Embryonic facial prominence (tissue), 1 donor: Measurements from ENCODE around the gene ABCC3.

Experiments
- DNase-seq: peaks from one replicate; pipeline ENCODE4 v3.0.0-alpha.2; 2016; ENCODE audit errors: extremely low spot score

ABCC3 gene

DNA sequence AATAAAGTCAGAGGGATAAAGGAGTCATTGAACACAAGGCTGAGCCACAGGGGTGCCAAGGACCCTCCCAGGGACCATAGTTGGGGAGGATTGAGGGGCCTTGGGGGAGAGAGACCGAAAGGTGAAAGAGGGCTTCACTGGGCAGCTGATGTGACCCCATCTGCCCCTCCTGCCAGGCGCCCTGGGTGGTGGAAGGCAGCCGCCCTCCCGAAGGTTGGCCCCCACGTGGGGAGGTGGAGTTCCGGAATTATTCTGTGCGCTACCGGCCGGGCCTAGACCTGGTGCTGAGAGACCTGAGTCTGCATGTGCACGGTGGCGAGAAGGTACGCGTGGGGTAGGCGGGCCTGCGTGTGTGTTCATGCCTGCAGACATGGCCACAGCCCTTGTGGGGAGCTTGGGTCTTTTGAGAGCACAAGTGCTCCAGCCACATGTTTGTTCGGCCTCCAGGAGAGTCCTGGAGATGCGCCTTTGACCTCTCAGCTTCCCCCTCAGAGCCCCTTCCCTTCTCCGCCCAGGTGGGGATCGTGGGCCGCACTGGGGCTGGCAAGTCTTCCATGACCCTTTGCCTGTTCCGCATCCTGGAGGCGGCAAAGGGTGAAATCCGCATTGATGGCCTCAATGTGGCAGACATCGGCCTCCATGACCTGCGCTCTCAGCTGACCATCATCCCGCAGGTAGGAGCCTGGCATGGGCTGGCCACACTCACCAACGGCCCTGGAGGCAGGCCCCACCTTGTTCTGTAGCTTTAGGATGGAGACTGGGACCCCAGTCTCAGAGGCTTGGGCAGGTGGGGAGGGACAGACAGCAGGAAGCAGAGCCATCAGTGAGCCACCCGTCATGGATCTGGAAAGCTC, 49.0 kb downstream of the ABCC3 start:
- DNase-seq, result no peak

DNA sequence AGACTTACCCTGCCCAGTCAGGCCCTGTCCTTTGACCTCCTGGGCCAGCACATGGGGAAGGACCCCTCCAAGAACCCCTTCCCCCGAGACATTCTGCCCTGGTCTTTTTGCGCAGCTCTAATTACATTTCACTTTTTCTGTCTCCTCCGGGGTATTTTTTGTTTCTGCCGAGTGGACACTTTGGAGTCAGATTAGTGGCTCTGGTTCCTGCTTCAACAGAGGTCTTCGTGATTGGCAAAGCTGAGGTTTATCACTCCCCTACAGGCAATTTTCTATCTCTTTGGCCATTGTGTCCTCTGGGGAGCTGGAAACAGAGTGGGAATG, 49.6 kb downstream of the ABCC3 start:
- DNase-seq, result no peak

DNA sequence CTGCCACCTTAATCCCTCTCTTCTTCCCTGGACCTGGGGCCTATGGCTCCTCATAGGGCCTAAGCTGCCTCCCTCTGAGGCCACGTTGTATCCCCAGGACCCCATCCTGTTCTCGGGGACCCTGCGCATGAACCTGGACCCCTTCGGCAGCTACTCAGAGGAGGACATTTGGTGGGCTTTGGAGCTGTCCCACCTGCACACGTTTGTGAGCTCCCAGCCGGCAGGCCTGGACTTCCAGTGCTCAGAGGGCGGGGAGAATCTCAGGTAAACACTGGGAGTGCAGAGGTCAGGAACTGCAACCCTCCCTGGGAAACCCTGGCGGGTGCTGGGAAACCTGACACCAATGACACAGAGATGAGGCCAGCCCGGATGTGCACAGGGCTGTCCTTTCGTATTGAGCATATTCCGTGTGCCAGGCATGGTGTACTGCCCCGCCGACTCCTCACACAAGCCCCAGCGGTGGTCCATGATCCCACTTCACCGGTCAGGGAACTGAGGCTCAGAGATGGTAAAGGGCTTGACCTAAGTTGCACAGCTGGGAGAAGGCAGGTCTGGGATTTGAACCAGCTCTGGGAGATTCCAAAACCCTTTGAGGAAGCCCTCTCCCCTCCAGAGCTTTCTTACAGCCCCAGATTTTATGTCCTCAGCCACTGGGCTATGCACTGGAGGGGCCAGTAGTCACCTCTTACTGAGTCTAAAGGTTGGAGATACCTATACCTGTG, 50.1 kb downstream of the ABCC3 start:
- no peak for DNase-seq

DNA sequence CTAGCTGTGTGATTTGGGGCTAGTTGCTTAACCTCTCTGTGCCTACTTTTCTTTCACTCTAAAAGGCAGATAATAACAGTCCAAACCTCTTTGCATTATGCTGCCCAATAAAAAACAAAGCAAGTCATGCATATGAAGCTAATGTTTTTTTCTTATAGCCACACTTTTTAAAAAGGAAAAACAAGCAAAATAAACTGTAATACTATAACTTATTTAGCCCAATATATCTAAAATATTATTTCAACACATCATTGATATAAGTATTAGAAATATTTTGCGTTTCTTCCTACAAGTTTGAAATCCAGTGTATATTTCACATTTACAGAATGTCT, 50.6 kb downstream of the ABCC3 start:
- DNase-seq, result no peak

DNA sequence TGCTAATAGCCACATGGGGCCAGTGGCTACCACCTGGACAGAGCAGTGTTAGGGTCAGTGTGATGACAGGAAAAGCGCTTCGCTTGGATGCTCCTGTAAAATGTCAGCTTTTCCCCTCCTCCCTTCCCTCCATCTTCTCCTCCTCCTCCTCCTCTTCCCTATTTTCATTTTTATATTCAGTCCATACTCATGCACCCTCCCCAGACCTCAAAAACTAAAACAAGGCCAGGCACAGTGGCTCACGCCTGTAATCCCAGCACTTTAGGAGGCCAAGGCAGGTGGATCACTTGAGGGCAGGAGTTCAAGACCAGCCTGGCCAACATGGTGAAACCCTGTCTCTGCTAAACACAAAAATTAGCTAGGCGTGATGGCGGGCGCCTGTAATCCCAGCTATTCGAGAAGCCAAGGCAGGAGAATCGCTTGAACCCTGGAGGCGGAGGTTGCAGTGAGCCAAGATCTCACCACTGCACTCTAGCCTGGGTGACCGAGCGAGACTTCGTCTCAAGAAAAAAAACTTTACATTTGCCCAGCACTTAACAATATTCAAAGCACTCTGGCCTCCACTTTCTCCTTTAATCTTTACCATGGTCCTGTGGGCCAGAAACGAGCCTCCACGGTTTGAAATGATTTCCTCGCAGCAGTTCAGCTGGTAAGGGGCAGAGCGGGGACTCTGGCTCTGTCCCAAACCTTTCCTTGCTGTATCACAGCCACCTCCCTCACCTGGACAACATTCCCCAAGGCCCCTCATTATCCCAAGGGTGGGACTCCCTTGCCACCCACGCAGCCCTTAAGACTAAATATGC, 51.2 kb downstream of the ABCC3 start:
- no peak for DNase-seq

DNA sequence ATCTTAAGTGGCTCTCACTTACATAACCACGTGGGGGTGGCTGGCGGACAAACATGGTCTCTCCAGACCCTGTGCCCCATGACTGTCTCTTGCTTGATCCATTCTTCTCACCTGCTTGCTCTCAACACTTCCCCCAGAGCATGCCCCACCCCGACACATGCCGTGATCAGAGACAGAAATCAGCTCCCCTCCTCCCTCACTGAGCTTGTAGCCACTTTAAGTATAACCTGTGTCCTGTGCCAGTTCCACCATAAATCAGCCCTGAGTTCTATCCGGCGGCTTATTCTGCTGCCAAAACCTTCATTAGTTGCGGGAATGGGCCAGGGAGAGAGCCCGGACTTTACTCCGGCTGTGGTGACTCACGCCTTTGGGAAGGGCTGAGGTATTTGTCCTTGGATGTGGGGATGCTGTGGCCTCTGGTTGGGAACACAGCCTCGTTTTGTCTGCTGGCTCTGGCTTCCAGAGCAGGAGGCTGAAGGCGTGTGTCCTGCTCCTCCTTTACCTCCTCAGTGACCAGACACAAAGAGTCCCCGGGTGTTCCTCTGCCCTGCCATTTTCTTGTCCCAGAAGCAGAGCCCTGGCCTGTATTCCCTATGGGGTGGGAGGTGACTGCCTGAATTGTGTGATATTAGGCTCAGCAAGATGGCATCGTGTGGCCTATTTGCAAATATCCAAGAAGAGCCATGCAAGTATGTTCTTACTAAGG, 52.0 kb downstream of the ABCC3 start:
- no peak for DNase-seq

DNA sequence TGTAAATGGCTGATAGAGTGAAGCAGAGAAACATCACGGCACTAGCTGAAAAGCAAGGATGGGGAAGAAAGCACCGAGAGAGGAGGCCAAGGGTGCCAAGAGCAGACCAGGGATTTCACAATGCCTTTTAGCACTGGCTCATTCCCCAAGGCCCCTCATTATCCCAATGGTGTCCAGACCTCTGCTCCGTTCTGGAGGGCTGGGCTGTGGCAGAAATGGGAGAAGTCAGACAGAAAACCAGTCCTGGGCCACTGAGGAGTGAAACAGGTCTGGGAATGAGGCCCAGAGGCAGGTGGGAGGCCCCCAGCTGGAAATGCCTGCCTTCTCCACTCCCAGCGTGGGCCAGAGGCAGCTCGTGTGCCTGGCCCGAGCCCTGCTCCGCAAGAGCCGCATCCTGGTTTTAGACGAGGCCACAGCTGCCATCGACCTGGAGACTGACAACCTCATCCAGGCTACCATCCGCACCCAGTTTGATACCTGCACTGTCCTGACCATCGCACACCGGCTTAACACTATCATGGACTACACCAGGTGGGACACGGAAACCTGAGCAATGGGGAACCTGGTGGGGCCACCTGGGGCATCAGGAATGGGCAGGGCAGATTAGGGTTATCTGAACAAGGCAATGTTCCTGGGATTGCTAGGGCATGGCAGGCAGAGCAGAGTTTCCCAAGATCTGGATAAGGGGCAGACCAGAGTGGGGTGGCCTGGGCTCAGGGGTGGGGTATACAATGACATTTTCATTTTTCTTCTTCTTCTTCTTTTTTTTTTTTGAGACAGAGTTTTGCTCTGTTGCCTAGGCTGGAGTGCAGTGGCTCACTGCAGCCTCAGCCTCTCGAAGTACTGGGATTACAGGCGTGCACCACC, 52.8 kb downstream of the ABCC3 start:
- DNase-seq, result no peak

DNA sequence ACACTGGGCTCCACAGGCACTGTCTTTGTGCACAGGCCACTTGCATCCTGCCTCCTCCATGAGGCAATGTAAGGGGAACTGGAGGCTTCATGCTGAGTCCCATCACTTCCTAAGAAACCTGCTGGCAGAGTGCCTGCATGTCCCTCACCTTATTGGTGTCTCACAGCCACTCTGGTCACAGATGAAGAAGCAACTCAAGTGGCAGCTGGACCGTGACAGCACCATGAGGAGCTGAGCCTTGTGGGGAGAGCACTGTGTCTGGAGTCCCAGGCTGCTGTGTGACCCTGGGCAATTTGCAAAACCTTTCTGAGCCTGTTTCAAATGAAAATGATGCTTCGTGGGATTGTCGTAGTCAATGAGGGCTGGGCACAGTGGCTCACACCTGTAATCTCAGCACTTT, 53.6 kb downstream of the ABCC3 start:
- DNase-seq, result no peak

DNA sequence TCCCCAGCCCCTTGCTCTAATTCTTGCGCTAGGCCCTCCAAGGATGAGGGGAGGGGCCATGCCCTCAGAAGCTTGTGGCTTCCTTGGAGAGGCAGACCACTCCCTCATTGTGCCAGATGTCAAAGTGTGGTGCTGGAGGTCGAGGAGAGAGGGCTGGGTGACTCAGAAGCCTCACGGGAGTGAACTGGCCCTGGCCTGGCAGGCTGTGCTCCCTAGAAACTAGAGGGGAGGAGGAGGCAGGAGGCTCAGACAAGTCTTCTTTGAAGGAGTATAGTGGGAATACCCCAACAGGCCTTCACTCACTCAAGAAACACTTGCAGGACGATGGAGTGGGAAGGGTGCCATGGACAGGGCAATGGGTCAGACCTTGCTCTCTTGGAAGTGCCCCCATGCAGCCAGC, 54.6 kb downstream of the ABCC3 start:
- DNase-seq, result no peak

DNA sequence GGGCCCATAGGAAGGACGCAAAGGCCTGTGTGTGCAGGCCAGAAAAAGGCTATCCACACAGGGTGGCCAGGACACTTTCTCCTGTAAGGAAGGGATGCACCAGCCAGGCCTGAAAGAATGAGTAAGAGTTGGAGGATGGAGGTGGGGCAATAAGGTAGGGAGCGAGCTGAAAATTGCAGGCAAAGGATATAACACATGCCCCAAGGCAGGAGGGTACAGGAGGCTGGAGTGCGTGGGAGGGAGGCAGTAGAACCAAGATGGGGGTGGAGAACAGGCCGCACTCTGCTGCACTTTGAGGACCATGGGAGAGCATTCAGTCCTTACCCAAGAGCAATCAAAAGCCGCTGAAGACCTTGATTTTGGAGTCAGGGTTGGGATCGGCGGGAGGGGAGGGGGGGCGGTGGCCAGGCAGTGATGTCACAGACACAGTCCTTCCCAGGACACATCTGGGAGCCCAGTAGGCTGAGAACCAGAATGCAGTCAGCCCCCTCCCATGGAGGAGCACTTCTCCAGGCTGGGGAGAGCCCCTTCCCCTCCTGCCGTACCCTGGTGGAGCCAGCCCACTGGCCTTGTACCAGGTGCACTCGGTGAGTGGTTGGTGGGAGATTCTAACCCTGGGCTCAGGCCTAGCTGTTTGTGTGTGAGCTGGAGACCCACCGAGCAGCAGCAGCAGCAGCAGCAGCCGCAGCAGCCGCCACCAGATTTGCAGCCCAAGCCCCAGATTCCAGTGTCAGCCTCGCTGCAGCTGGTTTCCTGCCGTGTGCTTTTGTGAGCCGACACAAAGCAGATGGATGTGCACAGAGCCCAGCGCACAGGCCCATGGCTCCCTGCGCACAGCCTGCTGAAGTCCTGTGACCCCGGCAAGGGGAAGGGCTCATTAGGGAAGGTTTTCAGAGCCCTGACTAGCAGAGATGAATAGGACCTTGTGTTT, 55.5 kb downstream of the ABCC3 start:
- DNase-seq, result no peak

DNA sequence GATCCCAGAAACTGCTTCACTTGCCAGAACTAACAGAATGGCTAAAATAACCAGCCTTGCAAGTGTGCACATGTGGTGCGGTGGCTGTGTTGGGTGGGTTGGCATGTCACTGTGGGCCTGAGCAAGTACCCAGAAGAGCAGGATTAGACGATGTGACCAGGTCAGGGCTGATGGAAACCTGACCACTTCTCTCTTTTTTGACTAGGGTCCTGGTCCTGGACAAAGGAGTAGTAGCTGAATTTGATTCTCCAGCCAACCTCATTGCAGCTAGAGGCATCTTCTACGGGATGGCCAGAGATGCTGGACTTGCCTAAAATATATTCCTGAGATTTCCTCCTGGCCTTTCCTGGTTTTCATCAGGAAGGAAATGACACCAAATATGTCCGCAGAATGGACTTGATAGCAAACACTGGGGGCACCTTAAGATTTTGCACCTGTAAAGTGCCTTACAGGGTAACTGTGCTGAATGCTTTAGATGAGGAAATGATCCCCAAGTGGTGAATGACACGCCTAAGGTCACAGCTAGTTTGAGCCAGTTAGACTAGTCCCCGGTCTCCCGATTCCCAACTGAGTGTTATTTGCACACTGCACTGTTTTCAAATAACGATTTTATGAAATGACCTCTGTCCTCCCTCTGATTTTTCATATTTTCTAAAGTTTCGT, 56.3 kb downstream of the ABCC3 start:
- DNase-seq, result no peak

DNA sequence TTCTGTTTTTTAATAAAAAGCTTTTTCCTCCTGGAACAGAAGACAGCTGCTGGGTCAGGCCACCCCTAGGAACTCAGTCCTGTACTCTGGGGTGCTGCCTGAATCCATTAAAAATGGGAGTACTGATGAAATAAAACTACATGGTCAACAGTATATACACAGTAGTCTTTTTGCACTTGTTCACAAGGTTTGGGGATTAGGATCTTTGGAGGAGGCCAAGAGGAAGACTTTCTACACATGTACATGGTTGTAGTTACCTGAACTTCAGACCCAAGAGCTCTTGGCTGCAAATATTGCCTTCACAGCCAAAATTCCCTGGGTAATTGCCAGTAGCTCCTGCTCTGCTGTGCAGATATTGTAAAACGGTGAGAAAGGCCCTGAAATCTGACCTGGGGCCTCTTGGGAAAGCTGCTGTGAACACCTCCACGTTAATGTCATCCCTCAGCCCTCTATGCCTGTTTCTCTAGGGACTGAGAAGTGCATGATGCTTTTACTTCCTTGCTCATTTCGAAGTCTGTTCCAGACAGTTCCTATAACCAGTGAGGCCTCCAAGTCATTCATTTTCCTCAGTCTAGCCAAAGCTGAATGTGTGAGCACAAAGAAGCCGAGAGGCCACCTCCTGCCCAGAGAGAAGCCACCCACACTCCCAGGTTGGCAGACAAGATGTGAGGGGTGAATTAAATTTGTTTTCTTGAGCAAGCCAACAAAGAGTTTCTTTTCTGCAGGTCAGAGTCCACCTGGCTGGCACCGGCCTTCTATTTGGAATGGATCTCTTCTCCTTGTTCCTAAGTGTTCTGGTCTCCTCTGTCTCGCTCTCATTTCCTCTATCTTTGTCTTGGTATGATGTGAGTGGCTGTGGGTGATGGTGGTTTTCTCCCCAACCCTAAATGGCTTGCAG, 57.1 kb downstream of the ABCC3 start:
- DNase-seq, result no peak

DNA sequence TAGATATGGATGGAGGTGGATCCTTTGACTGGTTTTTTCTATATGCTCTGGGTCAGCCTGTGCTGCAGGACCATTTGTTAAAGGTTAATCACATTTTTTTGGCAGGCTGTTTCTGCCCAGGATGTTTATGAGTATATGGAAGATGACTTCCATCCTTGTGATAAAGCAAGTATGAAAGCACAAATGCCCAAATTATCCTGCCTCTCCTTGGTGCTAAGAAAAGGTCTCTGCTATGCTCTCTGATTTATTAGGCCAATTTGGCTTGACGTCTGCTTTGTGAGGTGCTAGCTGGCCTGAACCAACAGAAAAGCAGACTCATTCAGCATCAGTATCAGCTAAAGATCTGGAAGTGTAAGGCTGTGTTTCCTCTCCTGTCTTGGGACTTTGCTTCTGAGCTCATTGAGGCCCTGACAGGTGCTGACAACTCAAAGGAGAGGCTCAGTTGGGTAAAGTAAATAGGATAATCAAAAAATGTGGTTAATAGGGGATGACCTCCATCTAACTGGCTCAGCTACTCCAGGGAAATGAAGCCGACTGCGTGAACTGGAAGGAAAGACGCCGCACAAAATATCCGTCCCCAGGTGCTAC, 57.9 kb downstream of the ABCC3 start:
- DNase-seq, result no peak

DNA sequence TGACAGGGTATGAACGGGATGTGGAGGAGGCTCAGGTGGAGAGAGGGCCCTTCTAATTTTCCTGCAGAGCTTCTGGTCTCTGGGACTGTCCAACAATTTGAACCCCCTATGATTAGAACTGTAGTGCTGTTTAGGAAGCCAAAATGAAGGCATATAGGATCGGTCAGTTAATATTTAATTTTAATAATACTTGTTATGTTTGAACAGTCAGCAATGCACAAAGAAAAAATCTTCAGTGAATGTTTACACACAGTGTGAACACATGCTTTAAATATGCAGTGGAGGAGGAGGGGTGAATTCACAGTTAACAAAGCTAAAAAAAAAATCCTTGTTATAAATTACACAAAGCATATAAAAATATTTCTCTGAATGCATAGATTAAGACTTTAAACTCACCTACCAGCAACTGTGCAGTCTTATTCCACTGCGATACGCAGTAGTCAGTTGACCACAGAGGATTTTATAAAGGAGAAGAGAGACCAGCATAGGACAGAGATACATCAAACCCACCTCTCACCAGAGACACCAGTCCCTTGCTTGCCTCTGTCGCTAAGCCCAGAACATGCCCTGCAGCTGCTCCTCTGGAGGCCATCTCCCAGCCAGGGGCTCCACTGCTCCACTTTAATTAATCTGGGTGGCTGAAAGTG, 58.5 kb downstream of the ABCC3 start:
- no peak for DNase-seq

DNA sequence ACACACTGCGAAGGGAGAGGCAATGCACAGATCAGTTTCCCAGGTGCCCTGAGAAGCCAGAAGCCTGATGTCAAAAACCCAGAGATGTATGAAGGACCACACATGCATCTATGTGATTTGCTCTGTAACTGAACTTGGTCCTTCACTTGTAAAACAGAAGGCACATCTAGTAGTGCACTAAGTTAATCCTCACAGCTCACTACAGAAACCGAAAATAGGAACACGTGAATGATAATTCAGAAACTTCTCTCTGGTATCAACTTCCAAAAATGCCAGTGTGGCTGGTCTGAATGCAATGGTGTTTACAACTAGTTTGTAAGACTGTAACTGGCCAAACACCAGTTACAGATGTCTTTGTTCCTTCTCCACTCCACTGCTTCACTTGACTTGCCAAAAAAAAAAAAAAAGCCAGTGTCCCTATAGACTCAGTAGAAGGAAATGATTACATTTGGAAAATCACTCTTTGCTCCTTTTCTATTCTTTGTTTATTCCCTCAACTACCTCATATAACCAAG, 61.7 kb downstream of the ABCC3 start:
- DNase-seq, result no peak

DNA sequence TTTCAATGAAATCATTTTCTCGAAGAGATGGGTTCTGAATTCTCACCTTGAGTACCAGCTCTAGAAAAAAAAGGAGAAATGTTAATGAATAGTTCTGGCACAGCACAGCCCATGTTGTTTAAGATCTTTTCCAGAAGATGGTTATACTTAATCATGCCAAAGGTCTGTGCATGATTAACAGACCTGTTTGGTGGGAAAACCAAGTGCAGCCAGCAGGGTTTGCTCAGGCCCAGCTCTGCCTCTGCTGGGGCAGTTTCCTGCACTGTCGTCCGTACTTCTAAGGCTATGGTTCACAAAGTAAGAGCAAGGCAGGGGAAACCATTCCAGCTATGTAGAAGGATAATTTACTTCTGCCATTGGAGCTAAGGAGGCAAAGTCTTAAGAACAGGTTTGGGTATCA, 62.4 kb downstream of the ABCC3 start:
- no peak for DNase-seq

DNA sequence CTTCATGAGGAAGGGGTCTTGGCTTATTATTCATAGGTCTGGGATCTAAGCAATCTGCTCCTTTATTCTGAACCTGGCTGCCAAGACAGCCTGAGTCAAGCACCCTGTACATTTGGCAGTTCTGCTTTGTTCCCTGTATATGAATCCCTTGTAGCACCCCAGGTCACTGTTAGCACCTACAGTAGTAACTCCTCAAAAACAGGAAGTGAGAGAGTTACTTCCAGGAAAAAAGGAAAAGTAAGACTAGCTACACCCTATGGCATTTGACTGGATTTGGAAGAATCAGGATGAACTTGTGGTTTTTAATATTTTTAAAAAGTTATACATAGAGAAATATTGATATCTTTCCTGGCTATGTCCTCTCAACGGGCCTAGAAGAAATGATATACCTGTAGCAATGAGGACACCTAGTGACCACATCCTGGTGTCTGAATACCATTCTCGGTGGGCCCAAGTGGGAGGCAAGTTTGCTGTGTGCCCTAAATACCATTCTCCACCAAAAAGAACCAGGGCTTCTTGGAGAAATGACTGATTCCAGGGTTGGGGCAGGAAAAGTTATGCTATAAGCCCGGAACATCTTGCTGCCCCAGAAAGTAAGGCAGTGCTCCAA, 63.1 kb downstream of the ABCC3 start:
- no peak for DNase-seq
